Keratinocyte (primary cell): ENCODE results near the gene PRPF6.
"Not testable (repeated sequence)": the region's sequence is repeated elsewhere in the genome, so short reads cannot be mapped to it uniquely, and the experiment has no call there.

Experiments
- CTCF ChIP-seq, 3 experiments: IDR thresholded peaks in 1 of 3; conservative IDR thresholded peaks in 1 of 3; optimal IDR thresholded peaks in 1 of 3; 2 replicates in 2 of 3; 3 replicates in 1 of 3; pipeline versions ENCODE3 to v1.5.1; 2011; ENCODE audit warnings: low read length in 3 of 3, mild to moderate bottlenecking in 3 of 3, moderate library complexity in 2 of 3, control low read depth in 1 of 3, inconsistent platforms in 1 of 3; ENCODE audit not compliant: insufficient read depth in 2 of 3; ENCODE audit errors: extremely low read depth in 1 of 3
- EZH2 ChIP-seq: IDR thresholded peaks from one replicate; pipeline ENCODE4 v1.6.1; 2012; ENCODE audit warnings: inconsistent platforms, mild to moderate bottlenecking, low read length, moderate library complexity

DNA sequence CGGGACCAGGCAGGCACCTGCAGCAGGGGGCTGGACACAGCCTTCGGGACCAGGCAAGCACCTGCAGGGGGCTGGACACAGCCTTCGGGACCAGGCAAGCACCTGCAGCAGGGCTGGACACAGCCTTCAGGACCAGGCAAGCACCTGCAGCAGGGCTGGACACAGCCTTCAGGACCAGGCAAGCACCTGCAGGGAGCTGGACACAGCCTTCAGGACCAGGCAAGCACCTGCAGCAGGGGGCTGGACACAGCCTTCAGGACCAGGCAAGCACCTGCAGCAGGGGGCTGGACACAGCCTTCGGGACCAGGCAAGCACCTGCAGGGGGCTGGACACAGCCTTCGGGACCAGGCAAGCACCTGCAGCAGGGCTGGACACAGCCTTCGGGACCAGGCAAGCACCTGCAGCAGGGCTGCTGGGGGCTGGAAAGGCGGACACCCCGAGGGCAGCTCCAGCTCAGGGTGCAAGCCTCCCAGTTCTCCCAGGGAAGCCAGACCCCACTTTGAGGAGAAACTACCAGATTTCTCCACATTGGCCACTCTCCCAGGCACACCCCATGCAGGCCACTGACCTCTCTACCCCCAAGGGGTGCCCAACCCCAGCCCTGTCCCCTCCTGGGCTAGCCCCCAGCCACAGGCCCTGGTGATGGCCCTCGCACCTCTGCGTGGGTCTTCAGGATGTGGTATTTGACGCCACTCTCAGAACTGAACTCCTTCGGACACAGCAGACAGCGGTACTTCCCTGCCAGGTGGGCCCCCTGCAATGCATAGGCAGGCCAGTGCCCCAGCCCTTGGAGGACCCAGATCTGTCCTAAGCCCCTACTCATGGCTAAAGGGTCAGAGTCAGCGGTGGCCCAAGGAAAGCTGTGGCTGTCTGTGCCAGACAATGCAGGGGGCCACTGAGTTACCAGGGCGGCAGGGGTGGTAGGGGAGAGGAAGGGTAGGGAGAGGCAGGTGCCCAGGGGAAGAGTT, 20.0 kb upstream of the PRPF6 start:
- TF ChIP-seq CTCF (optimal IDR thresholded peaks at IDR 0.05 in 1 of 3, IDR thresholded peaks at IDR 0.05 in 1 of 3, conservative IDR thresholded peaks at IDR 0.05 in 1 of 3; ENCODE audit: extremely low read depth in 1 of 3, insufficient read depth in 2 of 3, low read length in 3 of 3); EZH2: not testable (repeated sequence)
